HAP-1 (cell line): Measurements from ENCODE around the gene FBXO28.
A peak's percentile ranks its signal among the peaks of the same experiment; 100 is the strongest.

Experiments used
- DNase-seq, 2 experiments: peaks; one replicate each; pipeline ENCODE4 v3.0.0-alpha.2; 2016 to 2020; ENCODE audit warnings: low spot score in 2 of 2
- H3K27me3 ChIP-seq: fragments of 250-450 bp; sonication (Bioruptor Pico); 2 replicates; pipeline ENCODE4 v1.5.1; 2020; ENCODE audit warnings: low read depth, mild to moderate bottlenecking, moderate library complexity
- H3K36me3 ChIP-seq: fragments of 250-450 bp; sonication (Bioruptor Pico); replicated peaks from 2 replicates; pipeline ENCODE4 v1.5.1; 2020; ENCODE audit warnings: mild to moderate bottlenecking
- H3K4me1 ChIP-seq: fragments of 250-450 bp; sonication (Bioruptor Pico); 2 replicates; pipeline ENCODE4 v1.5.1; 2020; ENCODE audit warnings: mild to moderate bottlenecking
- H3K4me3 ChIP-seq: fragments of 250-450 bp; sonication (Bioruptor Pico); 2 replicates; pipeline ENCODE4 v1.5.1; 2020; ENCODE audit warnings: mild to moderate bottlenecking, moderate library complexity
- H3K9me3 ChIP-seq: fragments of 250-450 bp; sonication (Bioruptor Pico); 2 replicates; pipeline ENCODE4 v1.5.1; 2020; ENCODE audit warnings: mild to moderate bottlenecking, moderate library complexity
- in situ Hi-C: fragments of 300-500 bp; cut with MboI; formaldehyde crosslinking; loops from 3 replicates; pipeline ENCODE4 v1.14.3; 2020; ENCODE audit warnings: low sequenced_read_pairs, inconsistent platforms, mixed read lengths

The FBXO28 gene

DNA sequence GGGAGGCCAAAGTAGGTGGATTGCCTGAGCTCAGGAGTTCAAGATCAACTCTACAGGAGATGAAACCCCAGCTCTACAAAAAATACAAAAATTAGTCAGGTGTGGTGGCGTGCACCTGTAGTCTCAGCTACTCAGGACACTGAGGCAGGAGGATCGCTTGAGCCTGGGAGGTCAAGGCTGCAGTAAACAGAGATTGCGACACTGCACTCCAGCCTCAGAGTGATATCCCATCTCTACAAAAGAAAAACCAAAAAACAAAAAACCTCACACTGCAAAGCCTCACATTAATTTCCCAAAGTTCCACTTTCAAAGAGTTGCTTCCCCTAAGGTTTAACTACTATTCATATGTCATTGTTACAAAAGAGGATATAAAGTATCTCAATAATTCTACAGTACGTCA is 29.0 kb upstream of the FBXO28 start:
- no peaks in the 10 kb centered on the region for H3K27me3 ChIP-seq
- H3K4me3 ChIP-seq = no peak overlapping the region
- H3K9me3 ChIP-seq = no peaks in the 10 kb centered on the region
- H3K36me3 ChIP-seq = no peaks in the 10 kb centered on the region
- peaks cover 6% of the 10 kb centered on the region for H3K4me1 ChIP-seq
- in situ Hi-C loops = no loop called here
- no peak for DNase-seq

GRCh38 chr1:224085421-224086108 is 28.3 kb upstream of the FBXO28 start:
- Histone ChIP-seq H3K36me3 (no peaks in the 10 kb centered on the region), H3K27me3 (no peaks in the 10 kb centered on the region), H3K4me1 (peaks cover 6% of the 10 kb centered on the region), H3K4me3 (no peak overlapping the region), H3K9me3 (no peaks in the 10 kb centered on the region)
- in situ Hi-C loops = no loop called here
- no peak for DNase-seq

DNA sequence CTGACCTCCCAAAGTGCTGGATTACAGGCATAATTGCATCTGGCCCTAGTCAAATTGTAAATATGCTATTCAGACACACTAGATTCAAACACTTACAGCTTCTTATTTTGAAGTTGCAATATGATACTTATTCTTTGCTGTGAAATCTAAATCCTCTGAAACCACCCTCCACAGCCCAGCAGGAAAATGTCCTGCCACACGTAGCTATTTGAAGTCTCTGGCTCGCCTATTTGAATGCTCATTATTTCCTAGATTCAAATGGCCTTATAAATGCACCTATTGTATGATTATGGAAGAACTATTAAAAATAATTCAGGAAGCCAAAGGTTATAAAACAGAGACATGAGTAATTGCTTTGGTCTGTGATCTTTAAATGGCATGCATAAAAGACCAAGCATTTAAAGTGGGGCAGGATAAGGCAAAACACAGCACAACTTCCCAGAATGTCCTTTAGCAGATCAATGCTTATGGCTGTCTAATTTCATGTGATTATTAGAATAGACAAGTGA is 26.6 kb upstream of the FBXO28 start:
- Histone ChIP-seq H3K36me3 (no peaks in the 10 kb centered on the region), H3K27me3 (no peaks in the 10 kb centered on the region), H3K9me3 (no peaks in the 10 kb centered on the region), H3K4me1 (peaks cover 1% of the 10 kb centered on the region), H3K4me3 (no peak overlapping the region)
- in situ Hi-C loops = no loop called here
- DNase-seq = no peak

GRCh38 chr1:224089583-224089982 is 24.3 kb upstream of the FBXO28 start:
- Histone ChIP-seq H3K36me3 (no peaks in the 10 kb centered on the region), H3K4me3 (no peak overlapping the region), H3K4me1 (no peaks in the 10 kb centered on the region; the same call in 1 of the 2 replicates), H3K27me3 (no peaks in the 10 kb centered on the region), H3K9me3 (no peaks in the 10 kb centered on the region)
- in situ Hi-C loops = no loop called here
- no peak for DNase-seq

DNA sequence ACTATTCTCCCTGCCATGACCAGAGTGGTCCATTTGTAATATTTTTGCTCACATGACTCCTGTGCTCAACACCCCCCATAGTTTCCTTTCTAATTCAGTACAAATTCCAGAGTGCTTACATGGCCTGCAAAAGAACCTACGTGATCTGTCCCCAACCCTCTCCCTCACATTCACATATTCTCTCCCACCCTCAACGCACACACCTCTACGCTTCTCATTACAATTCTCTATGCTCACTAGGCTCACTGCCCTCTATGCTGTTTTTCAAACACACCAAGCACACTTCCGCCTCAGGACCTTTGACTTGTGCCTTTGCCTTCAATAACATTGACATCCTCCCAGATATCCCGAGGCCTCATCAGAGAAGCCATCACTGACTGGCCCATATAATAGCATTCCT is 23.8 kb upstream of the FBXO28 start:
- no peaks in the 10 kb centered on the region for H3K27me3 ChIP-seq
- in situ Hi-C loops = loop anchor here (5.0 kb wide), 1 partner anchor 48 kb away; no protein-coding TSS in a partner anchor
- H3K9me3 ChIP-seq = no peaks in the 10 kb centered on the region
- H3K36me3 ChIP-seq = no peaks in the 10 kb centered on the region
- no peak overlapping the region for H3K4me3 ChIP-seq
- no peak for DNase-seq
- no peaks in the 10 kb centered on the region; the same call in 1 of the 2 replicates for H3K4me1 ChIP-seq

DNA sequence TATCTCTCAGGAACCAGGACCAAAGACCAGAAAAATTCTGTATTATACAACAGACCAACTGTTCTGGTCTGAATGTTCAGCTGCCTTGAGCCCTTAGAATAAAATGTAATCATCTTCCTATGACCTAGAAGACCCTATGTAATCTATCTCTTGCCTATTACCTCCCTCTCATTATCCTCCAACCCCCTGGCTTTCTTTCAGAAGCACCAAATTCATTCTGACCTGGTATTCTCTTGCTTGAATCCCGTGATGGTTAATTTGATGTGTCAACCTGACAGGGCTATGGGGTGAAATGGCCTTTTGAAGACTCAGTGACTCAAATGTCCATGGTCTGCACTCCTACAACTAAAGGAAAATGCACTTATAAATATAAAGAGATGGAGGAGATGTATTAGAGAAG is 21.8 kb upstream of the FBXO28 start:
- Histone ChIP-seq H3K4me1 (no peaks in the 10 kb centered on the region; the same call in 1 of the 2 replicates), H3K36me3 (no peaks in the 10 kb centered on the region), H3K4me3 (no peak overlapping the region), H3K9me3 (no peaks in the 10 kb centered on the region), H3K27me3 (no peaks in the 10 kb centered on the region)
- no peak for DNase-seq
- in situ Hi-C loops = loop anchor here (5.0 kb wide), 1 partner anchor 50 kb away; no protein-coding TSS in a partner anchor

DNA sequence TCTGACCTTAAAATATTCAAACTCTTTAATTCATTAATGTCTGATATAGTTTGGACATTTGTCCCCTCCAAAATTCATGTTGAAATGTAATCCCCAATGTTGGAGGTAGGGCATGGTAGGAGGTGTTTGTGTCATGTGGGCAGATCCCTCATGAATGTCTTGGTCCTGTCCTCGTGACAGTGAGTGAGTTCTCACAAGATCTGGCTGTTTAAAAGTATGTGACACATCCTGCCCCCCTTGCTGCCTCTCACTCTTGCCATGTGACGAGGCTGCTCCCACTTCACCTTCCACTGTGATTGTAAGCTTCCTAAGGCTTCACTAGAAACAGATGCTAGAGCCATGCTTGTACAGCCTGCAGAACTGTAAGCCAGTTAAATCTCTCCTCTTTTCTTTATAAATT is 21.3 kb upstream of the FBXO28 start:
- Histone ChIP-seq H3K27me3 (no peaks in the 10 kb centered on the region), H3K4me1 (no peaks in the 10 kb centered on the region), H3K4me3 (no peak overlapping the region), H3K36me3 (no peaks in the 10 kb centered on the region), H3K9me3 (no peaks in the 10 kb centered on the region)
- in situ Hi-C loops = loop anchor here (5.0 kb wide), 1 partner anchor 50 kb away; no protein-coding TSS in a partner anchor
- DNase-seq = no peak

GRCh38 chr1:224095339-224095738 is 18.6 kb upstream of the FBXO28 start:
- no peaks in the 10 kb centered on the region for H3K4me1 ChIP-seq

DNA sequence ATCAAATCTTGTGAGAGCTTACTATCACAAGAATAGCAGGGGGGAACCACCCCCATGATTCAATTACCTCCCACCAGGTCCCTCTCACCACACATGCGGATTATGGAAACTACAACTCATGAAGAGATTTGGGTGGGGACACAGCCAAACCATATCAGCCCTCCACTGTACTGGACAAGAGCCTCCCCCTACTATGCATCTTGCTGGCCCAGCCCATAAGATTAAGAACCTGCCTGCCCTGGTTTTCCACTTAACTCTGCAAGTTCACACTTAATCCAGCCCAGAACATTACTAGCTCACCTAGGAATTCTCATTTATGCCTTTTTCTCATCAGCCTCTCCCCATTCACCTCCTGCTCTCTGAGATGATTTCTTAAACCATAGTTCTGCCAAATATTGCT is 18.0 kb upstream of the FBXO28 start:
- Histone ChIP-seq H3K4me1 (no peaks in the 10 kb centered on the region), H3K27me3 (no peaks in the 10 kb centered on the region), H3K4me3 (no peak overlapping the region), H3K9me3 (no peaks in the 10 kb centered on the region), H3K36me3 (no peaks in the 10 kb centered on the region)
- DNase-seq = no peak
- in situ Hi-C loops = no loop called here

More at GRCh38 chr1:224095339-224095738, 18.6 kb upstream of the FBXO28 start:
- no peak overlapping the region for H3K4me3 ChIP-seq
- in situ Hi-C loops = no loop called here
- H3K36me3 ChIP-seq = no peaks in the 10 kb centered on the region
- H3K9me3 ChIP-seq = no peaks in the 10 kb centered on the region
- no peak for DNase-seq
- no peaks in the 10 kb centered on the region for H3K27me3 ChIP-seq

- DNase-seq = no peak
- in situ Hi-C loops = no loop called here
- Histone ChIP-seq H3K27me3 (no peaks in the 10 kb centered on the region), H3K9me3 (no peaks in the 10 kb centered on the region), H3K4me3 (no peak overlapping the region), H3K36me3 (no peaks in the 10 kb centered on the region), H3K4me1 (no peaks in the 10 kb centered on the region)
Measured at GRCh38 chr1:224096773-224097172, 17.1 kb upstream of the FBXO28 start.

- in situ Hi-C loops = no loop called here
- H3K27me3 ChIP-seq = no peaks in the 10 kb centered on the region
- no peaks in the 10 kb centered on the region for H3K4me1 ChIP-seq
- no peaks in the 10 kb centered on the region for H3K36me3 ChIP-seq
- no peak for DNase-seq
- H3K9me3 ChIP-seq = no peaks in the 10 kb centered on the region
- no peak overlapping the region for H3K4me3 ChIP-seq
Measured at GRCh38 chr1:224098007-224098406, 15.9 kb upstream of the FBXO28 start.

DNA sequence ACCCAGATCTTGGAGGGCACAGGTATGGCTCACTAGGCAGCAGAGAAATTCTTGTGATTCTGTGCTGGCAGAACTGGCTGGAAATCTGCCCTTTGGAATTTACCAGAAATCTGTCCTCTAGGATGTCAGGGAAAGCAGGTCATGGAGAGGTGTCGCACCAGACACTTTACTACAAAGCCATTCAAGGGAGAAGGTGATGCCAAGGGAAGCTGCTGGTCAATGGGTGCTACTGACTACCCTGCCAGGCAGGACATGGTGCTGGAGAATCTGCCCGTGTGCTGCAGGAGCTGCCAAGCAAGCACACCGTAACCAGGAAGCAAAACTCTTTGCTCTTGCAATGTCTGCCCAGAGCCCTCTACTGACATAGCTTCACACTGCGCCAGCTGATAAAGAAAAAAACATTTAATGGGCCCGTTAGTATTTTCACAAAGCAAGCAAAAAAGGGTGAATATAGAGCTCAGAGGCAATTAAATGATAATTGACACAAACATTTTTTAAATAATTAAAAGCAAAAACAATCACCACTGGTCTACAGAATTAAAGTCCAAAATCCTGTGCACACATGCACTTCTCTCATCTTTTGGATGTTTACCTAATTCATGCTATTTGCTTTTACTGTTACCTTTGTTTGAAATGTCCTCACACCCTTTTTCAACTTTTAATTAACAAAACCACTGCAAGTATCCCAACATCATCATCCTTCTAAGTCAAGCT is 7.2 kb upstream of the FBXO28 start:
- Histone ChIP-seq H3K4me1 (peaks cover 4% of the 10 kb centered on the region), H3K9me3 (no peaks in the 10 kb centered on the region), H3K36me3 (no peaks in the 10 kb centered on the region), H3K27me3 (no peaks in the 10 kb centered on the region), H3K4me3 (no peak overlapping the region)
- in situ Hi-C loops = no loop called here
- peak in 1 of 2 experiments; percentile 31 for DNase-seq

DNA sequence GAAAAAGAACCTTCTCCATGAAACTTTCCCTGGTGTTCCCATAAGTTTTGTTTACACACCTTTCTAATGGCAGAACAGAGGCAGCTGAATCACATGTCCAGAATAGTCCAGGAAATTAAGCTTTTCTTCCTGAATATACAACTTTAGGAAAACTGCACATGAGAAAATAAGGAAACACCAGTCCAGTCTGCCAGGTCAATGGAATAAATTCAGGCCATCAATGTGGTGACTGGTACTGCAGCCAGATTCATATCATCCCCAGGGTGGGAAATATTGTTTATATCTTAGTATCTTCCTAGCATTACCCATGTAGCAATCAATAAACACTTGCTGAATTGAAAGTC is 6.7 kb upstream of the FBXO28 start:
- no peak overlapping the region for H3K4me3 ChIP-seq
- H3K27me3 ChIP-seq = no peaks in the 10 kb centered on the region
- peaks cover 4% of the 10 kb centered on the region for H3K4me1 ChIP-seq
- no peak for DNase-seq
- in situ Hi-C loops = no loop called here
- no peaks in the 10 kb centered on the region for H3K36me3 ChIP-seq
- H3K9me3 ChIP-seq = no peaks in the 10 kb centered on the region

- Histone ChIP-seq H3K4me3 (no peak overlapping the region), H3K4me1 (peaks cover 7% of the 10 kb centered on the region), H3K36me3 (no peaks in the 10 kb centered on the region), H3K9me3 (no peaks in the 10 kb centered on the region), H3K27me3 (no peaks in the 10 kb centered on the region)
- in situ Hi-C loops = no loop called here
- peak in 1 of 2 experiments; percentile 53 for DNase-seq
Measured at GRCh38 chr1:224108991-224109390, 4.9 kb upstream of the FBXO28 start.
